CD4-positive, alpha-beta T cell treated with Interleukin-1 beta for 1 hour (primary cell): ENCODE measurements around the gene ELMO1.

Source experiments
- DNase-seq, 2 donors: peaks; one replicate each; pipeline ENCODE4 v3.0.0-alpha.2; 2020 to 2022

The ELMO1 gene

GRCh38 chr7:36861656-36862055, 587.0 kb downstream of the ELMO1 start:
- no peak for DNase-seq

- DNase-seq = no peak
These were observed 588.0 kb downstream of the ELMO1 start for GRCh38 chr7:36860681-36861080.

DNA sequence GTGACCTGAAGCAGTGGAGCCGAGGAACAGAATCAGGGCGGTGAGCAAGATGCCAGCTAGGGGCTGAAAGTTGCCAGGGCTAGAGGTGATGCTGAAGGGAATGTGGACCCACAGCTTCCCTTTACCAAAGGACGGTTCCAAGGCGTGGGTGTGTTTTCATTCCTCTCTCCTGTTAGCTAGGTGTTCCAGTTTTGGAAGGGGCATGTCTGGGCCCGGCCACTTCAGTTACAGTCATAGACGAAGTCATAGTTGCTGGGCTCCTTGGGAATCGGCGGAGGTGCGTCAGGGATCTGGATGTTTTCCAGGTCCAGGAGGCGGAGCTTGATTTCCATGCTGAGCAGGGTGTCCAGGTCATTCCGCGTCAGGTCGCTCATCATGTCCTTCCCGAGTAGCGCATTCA, 593.3 kb downstream of the ELMO1 start:
- no peak for DNase-seq

GRCh38 chr7:36854652-36855051, 594.0 kb downstream of the ELMO1 start:
- DNase-seq = no peak

DNA sequence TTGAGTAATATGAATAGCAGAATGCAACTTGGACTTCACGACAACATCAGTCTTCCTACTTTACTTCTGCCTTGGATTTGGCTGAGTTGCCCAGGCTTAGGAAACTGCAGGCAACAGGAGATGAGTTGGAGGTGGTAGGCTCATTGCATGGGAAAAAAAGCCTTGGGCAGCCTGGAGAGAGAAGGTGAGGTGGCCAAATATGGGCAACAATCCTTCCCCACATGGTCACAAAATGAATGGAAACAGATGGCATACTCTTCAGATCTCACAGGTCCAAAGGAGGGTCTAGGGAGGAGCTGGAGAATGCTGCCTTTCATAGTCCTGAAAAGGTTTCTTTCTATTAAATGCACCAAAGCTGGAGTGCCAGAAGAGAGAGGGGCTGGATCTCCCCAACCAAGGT, 595.7 kb downstream of the ELMO1 start:
- no peak for DNase-seq

DNA sequence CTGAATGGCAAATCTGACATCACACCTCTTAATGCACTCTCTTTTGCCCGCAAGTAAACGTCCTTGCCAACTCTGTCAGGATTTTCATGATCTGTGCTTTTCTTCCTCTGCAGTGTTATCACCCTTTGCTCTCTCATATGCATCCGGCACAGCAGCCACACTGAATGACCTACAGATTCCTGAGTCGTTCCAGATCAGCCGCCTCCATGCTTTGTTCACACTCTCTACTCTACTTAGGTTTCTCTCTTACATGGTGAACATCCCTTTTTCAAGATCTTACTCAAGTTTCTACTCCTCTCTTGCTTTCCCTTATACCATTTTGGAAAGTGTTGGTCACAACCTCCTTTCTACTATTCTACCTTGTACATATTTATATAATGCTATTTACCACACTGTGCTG, 596.6 kb downstream of the ELMO1 start:
- no peak for DNase-seq

DNA sequence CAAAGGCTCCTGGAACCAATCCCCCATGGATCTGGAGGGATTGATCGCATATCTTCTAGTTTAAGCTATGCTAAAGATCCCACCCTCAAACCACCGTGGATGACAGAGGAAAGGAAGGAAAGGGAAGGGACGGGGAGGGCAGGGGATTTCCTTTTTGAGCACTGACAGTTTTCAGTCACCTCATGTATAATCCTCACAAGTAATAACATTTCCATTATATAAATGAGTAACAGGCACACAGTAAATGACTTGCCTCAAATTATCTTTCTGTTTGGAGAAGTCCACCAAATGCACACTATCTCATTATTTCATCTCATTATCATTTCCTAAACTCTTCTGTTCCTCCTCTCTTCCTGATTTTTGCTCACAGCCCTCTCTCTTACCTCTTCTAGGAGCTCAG, 597.3 kb downstream of the ELMO1 start:
- DNase-seq = no peak

DNA sequence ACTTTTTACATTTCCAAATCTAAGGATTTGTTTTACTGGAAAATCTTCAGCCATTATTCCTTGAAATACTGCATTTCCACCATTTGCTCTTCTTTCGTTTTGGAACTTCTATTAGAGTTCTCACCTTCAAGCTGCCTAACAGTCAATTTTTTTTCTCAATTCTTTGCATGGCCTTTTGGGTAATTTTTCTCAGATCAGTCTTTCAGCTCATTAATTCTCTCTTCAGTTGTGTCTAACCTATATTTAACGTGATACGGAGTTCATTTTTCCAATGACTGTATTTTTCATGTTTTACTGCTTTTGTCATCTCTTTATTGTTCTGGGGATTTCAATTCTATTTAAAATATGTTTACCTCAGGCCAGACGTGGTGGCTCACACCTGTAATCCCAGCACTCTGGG, 600.7 kb downstream of the ELMO1 start:
- no peak for DNase-seq

GRCh38 chr7:36844374-36844773, 604.3 kb downstream of the ELMO1 start:
- DNase-seq = no peak

DNA sequence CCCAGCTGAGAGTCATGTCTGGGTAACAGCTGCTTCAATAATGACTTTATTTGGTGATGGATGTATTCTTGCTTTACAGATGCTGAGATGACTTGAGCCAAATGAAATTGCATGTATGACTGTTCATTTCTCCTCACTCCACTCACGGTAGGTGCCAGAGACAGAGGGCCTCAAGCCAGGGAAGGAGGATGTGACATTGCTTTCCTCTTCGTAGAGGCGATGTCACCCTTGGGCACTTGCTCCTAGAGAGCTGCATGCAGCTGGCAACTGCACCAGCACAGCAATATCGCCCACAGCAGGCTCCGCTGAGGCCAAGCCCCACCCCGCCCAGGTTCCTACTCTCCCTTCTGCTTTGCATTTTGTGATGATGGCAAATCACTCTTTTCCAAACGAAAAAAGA, 607.8 kb downstream of the ELMO1 start:
- DNase-seq = no peak

- DNase-seq = no peak
These were observed 609.9 kb downstream of the ELMO1 start for GRCh38 chr7:36838616-36839225.

DNA sequence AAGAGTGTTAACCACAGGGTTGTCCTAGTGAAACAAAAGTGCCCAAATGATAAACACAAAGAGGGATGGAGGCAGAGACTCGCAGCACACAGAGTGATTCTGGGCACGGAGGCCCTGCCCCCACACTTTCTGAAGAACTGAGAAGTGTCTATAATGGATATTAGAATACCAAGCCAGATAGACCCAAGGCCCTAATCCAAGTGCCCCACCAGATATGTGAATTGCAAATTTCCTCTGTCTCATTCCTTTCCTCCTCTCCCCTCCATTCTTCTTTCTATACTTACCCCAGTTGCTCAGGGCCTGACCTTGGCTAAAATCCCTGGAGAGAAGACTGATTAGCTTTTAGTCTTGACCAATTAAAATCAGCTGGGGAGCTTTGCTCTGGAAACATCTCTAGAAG, 617.6 kb downstream of the ELMO1 start:
- no peak for DNase-seq

GRCh38 chr7:36827726-36828703, 620.6 kb downstream of the ELMO1 start:
- DNase-seq = no peak

- DNase-seq = no peak
These were observed 623.2 kb downstream of the ELMO1 start for GRCh38 chr7:36825501-36825900.

GRCh38 chr7:36823353-36823752, 625.3 kb downstream of the ELMO1 start:
- no peak for DNase-seq

DNA sequence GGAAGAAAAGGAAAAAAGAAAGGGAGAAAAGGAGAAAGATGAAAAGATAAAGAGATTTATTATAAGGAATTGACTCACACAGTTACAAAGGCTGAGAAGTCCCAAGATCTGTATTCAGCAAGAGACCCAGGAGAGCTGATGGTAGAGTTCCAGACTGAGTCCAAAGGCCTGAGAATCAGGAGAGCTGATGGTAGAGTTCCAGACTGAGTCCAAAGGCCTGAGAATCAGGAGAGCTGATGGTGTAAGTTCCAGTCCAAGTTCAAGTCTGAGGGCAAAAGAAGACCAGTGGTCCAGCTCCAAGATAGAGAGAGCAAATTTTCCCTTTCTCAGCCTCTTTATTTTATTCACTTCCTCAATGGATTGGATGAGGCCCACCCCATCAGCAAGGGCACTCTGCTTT, 627.0 kb downstream of the ELMO1 start:
- no peak for DNase-seq

DNA sequence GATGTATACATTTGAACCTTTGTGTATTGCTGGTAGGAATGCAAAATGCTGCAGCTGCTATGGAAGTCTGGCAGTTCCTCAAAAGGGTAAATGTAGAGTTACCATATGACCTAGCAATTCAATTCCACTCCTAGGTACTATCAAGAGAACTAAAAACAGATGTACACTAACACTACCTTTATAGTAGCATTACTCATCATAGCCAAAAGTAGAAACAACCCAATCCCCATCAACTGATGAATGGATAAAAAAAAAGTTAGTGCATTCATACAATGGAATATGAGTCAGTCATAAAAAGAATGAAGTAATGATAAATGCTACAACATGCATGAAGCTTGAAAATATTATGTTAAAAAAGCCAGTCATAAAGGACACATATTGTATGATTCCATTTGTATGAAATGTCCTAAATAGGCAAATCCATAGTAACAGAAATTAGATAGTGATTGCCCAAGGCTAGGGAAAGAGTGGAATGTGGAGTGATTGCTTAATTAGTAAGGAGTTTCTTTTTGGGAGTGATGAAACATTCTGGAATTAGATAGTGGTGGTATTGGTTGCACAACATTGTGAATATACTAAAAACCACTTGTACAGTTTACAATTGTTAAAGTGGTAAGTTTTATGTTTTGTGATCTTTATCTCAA, 628.0 kb downstream of the ELMO1 start:
- no peak for DNase-seq

DNA sequence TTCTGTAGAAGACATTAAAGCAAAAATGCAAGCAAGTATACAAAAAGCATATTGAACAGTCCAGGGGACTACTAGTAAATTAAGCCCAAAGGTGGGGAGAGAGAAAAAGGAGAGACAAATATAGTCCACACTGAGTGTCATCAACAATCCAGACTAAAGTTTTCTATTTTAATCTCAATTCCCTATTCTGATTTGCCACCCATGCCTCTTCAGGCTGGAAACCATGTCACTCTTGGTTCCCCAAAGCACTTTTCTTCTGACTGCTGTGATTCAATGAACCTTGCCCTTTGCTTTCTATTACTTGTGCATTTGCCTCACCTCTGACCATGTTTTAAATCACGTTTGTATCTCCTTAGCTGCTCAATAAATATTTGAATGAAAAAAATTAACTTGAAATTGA, 629.0 kb downstream of the ELMO1 start:
- no peak for DNase-seq

DNA sequence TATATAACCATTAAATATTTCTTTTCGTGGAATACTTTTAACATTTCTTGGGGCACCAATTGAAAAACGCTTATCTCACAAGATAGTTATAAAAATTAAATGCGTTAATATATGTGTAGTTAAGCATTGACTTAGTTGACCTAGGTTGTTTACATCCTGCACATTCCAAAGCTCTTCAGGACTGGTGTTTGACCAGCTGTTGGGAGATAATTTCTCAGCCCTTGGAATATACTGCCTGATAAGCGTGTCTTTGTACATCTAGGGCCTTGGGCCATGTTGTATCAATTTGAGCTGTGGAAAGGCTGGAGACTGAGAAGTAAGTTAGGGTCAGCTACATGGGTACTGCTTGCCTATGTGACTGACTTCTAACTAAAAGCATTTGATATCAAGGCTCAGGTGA, 634.4 kb downstream of the ELMO1 start:
- DNase-seq = no peak

GRCh38 chr7:36811807-36812206, 636.9 kb downstream of the ELMO1 start:
- DNase-seq = no peak

GRCh38 chr7:36810489-36810888, 638.2 kb downstream of the ELMO1 start:
- no peak for DNase-seq

GRCh38 chr7:36810032-36810431, 638.6 kb downstream of the ELMO1 start:
- DNase-seq = no peak

GRCh38 chr7:36809510-36809909, 639.2 kb downstream of the ELMO1 start:
- no peak for DNase-seq

- DNase-seq = no peak
These were observed 639.6 kb downstream of the ELMO1 start for GRCh38 chr7:36809086-36809485.
